Islet precursor cell (in vitro differentiated cells): ENCODE results near the gene KRT77.
"Not testable (repeated sequence)": the region's sequence is repeated elsewhere in the genome, so short reads cannot be mapped to it uniquely, and the experiment has no call there.

Experiments used
- DNase-seq: peaks from one replicate; pipeline ENCODE4 v3.0.0-alpha.2; 2018

KRT77 gene

DNA sequence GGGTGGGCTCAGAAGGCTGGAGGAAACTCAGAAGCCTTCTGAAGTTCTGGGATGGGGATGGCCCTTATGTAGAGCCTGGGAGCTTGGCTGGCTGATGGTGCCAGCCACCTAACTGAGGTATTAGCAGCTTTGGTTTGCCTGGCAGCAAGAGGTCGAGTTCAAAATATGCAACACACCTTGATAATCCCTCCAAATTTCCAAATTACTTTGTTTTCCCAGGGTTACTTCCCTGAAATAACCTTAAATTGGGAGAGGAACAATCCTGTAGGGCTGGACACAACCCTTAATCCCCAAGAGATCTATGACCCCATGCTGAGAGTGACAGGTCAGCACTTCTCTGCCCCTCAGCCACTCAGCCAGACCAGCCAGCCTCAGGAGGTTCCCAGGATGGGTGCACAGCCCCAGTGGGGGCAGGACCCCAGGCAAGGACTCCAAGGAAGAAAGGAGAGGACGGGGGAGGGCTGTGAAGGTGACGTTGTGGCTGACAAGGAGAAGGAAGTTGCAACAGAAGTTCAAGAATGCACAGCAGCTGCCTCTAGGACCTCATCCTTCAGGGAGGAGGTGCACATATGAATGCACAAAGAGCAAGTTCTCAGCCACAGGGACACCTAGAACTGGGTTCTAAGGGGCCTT lies 18.6 kb upstream of the KRT77 start:
- DNase-seq, result no peak

DNA sequence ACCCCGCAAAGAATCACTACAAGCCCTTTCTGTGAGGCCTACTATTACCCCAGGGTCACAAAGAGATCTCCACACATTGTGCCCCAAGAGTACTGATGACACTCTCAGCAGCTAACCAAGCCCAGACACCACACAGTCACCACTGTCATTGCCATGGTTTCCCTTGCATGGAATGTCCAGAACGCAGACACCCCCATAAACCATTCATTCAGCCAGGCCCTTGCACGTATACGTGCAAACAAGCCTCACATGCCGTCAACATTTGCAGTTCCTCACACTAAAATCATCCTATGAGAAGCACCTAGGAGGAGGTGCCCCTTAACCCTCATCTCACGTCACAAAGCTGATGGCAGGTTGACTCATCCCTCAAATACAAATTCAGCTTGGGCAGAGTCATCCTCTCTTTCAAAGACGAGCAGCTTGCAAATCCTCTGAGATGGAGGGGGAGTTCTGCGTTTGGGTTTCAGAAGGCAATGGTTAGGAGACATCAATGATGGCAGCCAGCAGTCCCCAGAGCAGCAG lies 17.1 kb upstream of the KRT77 start:
- no peak for DNase-seq

DNA sequence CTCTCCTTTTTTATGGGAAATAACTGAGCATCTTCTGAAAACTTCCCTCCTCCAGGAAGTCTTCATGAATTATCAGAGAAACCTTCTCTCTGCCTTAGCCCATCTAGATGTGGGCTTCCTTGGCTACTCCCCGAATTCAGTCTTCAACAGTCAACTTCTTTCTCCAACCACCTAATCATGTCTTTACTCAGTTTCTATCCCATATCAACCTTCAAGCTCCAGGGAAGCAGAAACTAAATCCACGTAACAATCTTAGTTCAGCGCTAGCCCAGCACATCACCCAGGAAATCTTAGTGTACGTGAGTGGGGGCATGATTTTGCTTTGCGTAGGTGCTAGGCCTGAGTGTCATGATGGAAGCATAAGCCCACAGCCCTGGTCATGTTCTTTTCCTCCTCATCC lies 12.7 kb upstream of the KRT77 start:
- DNase-seq, result no peak

DNA sequence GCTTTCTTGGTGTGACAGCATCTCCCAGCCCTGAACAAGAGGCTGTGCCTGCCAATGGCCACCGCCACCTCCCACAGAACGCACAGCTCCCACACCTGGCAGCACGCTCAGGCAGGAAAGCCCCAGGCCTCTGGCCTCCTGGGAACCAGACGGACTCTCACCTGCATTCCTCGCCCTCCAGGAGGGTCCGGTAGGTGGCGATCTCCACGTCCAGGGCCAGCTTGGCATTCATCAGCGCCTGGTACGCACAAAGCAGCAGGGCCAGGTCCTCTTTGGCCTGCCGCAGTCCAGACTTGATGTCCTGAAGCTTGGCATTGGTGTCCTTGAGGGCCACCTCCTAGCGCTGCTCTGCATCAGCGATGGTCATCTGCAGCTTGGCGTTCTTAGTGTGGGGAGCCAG lies 12.1 kb upstream of the KRT77 start:
- peak; percentile 85 for DNase-seq

DNA sequence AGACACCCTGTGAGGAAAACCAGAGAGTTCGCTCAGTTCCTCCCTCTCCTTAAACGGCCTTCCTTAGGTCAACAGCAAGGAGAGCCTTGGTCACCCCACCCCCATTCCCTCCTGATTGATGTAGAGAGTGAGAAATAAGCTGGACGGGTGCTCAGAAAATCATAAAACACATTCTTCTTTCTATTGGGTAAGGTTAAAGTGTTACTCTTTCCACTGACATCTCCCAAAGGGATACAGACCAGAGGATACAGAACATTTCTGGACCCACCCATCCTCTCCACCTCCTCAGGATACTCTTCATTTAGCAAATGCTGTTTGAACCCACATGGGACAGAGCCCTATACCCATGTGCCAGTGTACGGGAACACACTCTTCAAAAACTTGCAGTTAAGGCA lies 11.6 kb upstream of the KRT77 start:
- DNase-seq, result no peak

DNA sequence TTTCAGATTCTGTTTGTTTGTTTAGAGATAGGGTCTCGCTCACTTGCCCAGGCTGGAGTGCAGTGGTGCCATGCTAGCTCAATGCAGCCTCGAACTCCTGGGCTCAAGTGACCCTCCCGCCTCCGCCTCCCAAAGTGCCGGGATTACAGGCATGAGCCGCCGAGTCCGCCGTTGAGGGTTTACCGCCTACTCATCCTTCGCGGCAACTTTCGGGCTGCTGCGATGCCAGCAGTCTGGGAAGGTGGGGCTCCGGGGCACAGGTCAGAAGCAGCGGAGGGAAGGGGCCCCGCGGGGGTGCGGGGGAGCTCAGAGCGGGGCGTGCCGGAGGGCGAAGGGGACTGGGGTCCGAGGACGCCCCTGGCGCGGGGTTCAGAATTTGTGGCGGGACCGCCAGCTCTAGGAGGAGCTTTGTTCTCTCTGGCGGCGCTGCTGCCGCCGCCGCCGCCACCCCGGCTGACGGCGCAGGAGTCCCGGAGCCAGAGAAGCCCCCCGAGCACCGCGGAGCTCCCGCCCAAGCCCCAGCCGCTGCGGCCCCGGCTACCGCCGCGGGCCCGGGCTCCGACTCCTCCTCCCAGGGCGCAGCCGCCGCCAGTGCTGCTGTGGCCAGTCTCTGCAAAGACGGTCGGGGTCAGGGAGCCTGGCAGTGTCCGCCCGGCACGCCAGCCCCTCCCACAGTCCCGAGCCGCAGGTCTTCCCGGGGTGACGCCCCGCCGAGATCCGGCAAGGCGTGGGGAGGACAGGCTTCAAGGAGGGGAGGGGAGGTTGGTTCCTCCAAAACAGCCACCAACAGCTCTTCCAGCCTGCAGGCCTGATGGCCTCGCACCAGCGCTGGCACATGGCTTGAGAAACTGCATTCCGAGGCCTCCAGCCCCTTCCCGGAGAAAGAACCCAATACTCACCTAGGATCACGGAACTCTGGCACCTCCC lies 10.9 kb upstream of the KRT77 start:
- DNase-seq, result peak; percentile 84

DNA sequence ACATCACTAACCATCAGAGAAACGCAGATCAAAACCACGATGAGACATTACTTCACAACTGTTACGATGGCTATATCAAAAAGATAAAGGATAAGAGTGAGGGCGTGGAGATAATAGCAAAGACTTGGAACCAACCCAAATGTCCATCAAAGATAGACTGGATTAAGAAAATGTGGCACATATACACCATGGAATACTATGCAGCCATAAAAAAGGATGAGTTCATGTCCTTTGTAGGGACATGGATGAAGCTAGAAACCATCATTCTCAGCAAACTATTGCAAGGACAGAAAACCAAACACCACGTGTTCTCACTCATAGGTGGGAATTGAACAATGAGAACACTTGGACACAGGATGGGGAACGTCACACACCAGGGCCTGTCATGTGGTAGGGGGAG lies 8.8 kb upstream of the KRT77 start:
- DNase-seq, result not testable (repeated sequence)

DNA sequence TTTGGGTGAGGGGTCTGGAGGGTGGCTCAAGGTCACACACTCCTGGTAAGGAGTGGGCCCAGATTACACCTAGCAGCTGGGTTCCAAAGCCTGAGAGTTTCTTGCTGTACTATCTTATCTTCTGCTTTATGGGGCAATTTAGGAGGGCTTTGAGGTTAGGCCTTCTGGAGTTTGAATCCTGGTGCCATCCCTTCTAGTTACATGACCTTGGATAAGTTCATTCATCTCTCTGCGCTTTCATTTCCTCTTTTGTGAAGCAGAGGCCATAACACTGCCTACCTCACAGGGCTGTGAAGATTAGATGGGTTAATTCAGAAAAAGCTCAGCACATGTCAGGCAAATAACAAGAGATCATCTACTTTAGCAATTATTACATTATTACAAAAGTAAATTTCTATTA lies 7.4 kb upstream of the KRT77 start:
- DNase-seq, result no peak

DNA sequence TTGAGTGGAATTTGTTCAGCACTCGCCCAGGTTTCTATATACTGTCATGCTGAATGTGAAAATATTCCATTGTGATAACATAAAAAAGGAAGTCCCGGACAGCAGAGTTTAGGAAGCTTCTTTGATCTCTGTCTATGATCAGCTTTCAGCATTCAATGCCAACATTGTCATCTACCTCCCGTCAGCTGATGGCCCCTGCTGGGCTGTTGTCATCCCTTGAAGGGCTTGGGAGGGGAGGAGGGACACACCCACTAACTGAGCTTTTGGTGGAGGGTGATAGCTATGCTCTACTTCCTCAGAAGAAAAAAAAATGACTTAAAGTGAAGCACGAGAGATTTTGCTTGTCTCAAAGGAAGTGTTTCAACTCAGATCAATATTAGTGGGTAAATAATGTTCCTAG lies 4.7 kb upstream of the KRT77 start:
- no peak for DNase-seq

DNA sequence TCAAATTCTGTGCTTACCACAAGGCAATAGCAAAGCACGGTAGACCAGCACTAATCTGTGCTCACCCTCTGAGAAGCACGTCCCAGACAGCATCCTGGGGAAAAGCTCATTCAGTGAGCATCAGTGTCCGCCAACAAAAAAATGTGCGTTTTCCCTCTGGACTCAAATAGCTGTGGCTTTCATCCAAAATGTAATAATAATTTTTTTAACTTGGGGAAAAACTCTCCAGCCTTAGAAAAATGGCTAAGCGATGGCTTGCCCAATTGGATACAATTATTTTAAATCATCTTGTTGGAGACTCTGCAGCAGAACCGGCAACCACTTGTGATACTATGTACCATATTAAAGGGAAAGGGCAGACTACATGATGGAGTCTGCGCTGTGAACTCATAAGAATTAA lies 1.1 kb upstream of the KRT77 start:
- no peak for DNase-seq

DNA sequence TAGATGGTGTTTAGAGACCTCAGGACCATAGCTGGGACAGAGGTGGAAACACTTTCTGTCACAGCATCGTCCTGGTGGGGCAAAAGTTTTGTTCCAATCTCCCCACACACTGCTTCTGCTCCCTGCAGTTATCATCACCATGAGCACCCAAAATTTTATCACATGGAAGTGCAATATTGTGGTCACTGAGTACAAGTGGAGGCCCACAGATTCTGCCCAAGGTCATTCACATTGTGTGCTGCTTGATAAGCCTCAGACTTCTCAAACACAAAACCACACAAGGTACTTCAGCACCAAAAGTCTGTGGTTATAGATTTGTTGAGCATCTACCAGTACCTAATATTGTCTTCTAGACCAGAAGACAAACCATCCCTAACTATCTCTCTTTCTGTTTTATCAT lies 554 bp upstream of the KRT77 start:
- no peak for DNase-seq

DNA sequence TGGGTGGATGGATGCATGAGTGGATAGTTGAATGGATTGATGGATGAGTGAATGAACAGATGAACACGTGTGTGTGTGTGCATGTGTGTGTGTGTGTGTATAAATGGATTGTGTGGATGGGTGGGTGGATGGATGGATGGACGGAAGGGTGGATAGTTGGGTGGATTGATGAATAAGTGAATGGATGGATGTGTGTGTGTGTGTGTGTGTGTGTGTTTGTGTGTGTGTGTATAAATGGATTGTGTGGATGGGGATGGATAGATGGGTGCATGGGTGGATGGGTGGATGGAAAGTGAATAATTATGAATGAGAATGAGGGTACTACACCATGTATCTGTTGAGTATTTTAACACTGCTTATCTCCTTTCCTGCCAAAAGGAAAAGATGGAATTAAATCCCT lies 986 bp downstream of the KRT77 start:
- no peak for DNase-seq

DNA sequence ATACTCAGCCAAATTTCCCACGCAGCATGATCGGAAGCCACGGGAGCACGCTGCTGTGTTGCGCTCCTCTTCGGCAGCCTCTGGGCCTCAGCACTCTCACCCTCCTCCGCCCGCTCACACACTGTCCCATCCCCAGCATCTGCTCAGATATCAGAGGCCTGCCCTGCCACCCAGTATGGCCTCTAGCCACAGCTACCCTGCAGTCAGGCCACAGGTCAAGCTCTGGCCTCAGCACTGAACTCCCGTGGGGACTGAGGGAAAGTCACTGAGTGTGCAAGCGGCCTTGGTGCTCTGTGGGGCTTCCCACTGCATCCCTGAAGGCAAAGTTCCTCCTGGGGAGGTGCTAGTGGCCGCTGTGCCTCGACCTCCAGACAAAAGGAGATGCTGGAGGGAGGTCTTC lies 2.0 kb downstream of the KRT77 start:
- DNase-seq, result no peak

DNA sequence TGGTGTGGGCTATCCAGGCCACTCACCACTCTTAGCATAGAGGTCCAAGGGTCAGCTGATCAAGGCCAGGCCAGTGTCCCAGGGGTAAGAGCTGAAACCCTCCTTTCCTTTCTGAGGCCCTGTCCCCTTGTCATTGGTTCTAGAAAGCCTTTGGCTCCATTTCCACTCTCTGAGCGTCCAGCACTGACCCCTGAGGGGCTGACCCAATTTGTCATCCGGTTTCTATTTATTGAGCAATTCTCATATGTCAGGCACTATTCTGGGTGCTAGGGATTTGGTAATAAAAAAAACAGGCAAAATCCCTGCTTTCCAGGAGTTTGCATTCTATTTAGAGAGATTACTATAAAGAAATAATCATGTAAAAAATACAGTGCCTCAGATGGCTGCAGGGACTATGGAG lies 3.4 kb downstream of the KRT77 start:
- DNase-seq, result no peak

DNA sequence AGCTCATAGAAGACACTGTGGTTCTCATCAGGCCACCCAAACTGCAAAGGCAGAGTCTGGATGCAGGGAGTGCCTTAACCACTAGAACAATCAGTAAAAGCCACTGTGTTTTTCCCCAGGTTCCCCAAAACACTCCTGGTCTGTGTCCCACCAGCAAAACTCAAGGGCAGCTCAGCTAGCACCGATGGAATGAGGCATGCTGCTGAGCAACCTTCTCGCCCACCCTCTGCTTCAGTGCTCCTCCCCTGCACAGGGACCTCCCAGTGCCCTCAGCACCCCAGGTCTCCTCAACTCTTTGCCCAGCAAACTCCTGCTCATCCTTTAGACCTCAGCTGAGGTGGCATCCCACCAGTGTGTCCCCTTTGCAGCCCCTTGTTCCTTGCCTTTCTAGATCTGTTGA lies 4.0 kb downstream of the KRT77 start:
- no peak for DNase-seq

DNA sequence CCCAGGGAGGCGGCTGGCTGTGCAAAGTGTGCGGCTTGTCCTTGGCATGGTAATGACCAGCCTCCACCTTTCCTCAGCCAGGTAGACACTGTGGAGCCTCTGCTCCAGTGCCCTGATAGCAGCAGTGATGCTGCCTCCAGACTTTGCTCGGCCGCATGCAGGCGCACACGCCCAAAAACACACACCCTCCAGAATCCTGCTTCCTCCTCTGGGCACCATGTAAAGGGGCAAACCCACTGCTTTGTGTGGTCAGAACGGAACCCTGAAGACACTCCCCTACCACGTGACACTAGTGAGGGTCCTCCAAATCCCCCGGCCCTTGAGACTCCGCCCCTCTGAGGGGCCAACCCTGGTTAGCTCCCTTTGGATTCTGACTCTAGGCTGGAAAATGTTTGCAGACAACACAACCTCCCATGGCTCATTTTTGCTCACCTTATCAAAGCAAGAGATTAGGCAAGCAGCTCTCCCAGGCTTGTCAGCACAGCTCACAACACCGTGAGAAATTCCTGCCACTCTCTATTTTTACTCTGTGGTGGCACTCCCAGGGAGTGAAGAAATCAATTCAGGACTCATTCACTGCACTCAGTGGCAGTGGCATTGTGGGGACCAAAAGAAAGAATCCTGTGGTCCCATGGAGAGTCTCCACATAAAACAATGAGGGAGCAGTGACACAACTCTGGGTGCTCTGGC lies 4.5 kb downstream of the KRT77 start:
- DNase-seq, result no peak

DNA sequence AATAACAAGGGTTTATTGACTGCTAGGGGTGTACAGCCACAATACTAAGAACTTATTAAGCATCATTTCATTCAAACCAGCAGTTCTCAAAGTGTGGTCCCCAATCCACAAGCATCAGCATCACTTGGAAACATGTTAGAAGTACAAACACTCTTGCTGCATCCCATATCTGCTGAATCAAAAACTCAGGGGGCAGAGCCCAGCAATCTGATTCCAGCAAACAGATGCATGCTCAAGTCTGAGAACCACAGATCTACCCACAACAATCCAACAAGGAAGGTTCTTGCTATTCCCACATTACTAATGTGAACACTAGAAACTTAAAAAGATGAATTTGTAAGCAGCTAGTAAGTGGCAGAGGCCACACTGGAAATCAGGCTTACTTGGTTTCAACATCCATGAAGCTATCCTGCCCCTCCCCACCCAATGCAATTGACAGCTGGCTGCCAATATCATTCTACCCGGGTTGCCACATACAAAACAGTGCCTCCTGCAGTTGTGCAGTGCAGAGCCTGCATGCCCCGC lies 6.2 kb downstream of the KRT77 start:
- DNase-seq, result no peak

DNA sequence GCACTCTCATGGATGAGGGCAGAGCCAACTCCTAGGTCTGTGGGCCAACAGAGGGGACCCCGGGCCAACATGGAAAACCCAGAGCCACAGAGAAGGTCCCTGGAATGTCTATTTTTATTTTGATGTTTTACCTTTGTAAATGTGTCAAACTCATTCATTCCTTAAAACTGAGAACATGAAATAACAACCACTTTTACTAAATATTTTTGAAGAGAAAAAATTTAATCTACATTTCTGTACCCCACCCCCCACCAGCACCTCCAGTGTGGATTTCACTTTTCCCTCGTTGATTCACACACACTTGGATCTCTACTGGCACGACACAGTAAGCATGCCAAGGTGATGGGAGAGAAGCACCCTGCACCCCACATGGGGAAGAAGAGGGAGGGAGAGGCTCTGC lies 6.7 kb downstream of the KRT77 start:
- no peak for DNase-seq

DNA sequence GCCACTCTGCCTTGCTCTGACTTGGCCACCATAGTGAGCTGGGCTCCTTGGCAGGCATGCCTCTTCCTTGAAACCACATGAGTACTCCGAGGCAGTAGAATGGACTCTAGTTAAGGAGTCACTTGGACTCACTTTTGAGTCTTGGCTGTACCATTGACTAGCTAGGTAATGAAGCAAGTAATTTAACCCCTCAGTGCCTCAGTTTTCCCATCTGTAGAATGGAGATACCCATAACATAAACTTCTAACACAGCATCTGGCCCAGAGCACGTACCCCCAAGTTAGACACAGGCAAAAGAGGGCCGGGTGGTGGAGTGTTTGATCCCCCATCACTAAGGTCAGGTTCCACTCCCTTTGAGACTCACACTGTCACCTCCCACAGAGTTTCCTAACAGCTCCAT lies 8.3 kb downstream of the KRT77 start:
- DNase-seq, result no peak

DNA sequence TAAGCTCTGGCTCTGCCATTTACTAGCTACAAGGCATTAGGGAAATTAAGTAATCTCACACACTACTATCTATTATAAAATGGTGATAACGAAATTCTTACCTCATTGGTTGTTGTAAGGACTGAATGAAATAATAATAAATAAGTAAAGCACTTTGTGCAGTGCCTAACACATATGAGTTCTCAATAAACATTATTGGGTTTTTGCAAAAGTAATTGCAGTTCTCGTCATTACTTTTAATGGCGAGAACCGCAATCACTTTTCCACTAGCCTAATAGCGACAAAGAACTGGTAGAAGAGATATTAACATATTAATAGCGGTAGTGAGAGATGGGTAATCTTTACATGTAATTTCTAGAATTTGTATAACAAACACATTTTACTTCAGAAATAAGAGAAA lies 9.2 kb downstream of the KRT77 start:
- no peak for DNase-seq

DNA sequence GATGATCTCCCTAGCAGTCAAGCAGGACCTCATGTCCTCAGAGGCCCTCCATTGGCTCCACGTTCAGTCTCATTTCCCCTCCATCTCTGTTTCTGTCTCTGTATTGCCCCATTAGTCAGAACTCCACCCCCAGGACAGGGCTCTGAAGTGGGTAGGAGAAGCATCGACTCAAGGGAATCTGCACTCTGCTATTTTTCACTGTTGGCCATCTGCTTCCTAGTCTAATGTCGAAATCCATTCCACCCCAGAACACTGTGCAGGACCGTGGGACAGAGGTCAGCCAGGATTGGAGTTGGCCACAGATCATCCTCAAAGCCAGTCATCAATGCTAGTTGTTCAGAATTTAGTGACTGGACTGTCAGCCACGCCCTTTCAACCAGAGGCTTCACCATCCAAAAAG lies 10.1 kb downstream of the KRT77 start:
- no peak for DNase-seq

DNA sequence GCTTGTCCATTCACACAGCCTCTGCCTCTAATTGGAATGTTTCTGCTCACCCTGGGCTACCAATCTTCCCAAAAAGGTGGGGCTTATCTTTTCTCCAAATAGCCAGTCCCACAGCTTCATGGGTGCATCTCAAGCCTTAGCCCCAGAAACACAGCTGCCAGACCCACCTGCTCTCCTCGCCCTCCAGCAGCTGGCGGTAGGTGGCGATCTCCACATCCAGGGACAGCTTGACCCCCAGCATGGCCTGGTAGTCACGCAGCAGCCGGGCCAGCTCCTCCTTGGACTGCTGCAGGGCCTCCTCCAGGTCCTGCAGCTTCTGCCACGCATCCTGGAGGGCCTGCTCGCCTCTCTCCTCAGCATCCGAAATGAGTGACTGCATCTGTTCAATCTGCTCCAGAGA lies 11.1 kb downstream of the KRT77 start:
- peak; percentile 80 for DNase-seq

DNA sequence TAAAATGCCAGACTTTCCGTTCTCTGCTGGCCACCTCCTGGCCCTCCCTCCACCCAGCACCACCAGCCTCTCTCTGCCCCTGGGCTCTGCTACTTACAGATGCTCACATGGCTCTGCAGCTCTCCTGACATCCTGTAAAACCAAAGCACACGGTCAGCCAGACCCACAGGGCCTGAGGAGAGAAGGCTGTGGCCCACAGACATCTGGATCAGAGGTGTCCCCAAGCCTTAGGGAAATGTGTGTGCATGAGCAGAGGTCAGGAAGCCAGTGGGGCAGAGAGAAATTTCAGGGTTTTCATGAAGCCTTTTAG lies 11.5 kb downstream of the KRT77 start:
- peak; percentile 50 for DNase-seq
